IPS-20b (cell line): ENCODE data around the gene NLRP5.
"Not testable (repeated sequence)": the region's sequence is repeated elsewhere in the genome, so short reads cannot be mapped to it uniquely, and the experiment has no call there.

Experiments
- H3K27ac ChIP-seq: one replicate; pipeline ENCODE4 v1.5.1; 2013; ENCODE audit warnings: low read length
- H3K27me3 ChIP-seq: 2 replicates; pipeline ENCODE4 v1.6.1; 2013; ENCODE audit warnings: mild to moderate bottlenecking, low read length, inconsistent platforms; ENCODE audit not compliant: insufficient read depth
- H3K36me3 ChIP-seq: 2 replicates; pipeline ENCODE4 v1.6.1; 2013; ENCODE audit warnings: low read depth, mild to moderate bottlenecking, inconsistent platforms, low read length, moderate library complexity; ENCODE audit not compliant: insufficient read depth
- H3K4me1 ChIP-seq: 2 replicates; pipeline ENCODE4 v1.6.1; 2013; ENCODE audit warnings: mild to moderate bottlenecking, control low read depth, inconsistent platforms, low read length, moderate library complexity; ENCODE audit not compliant: insufficient read depth
- H3K4me3 ChIP-seq: 2 replicates; pipeline ENCODE4 v1.5.1; 2013; ENCODE audit warnings: mild to moderate bottlenecking, low read length, inconsistent platforms
- H3K9ac ChIP-seq: 2 replicates; pipeline ENCODE4 v1.6.1; 2013; ENCODE audit warnings: low read depth, mild to moderate bottlenecking, inconsistent platforms, low read length, moderate library complexity
- H3K9me3 ChIP-seq: 2 replicates; pipeline ENCODE4 v1.6.1; 2013; ENCODE audit warnings: mild to moderate bottlenecking, low read depth, low read length, inconsistent platforms; ENCODE audit not compliant: insufficient read depth

NLRP5 gene

GRCh38 chr19:55990831-55991230 lies 4.3 kb downstream of the NLRP5 start:
- Histone ChIP-seq H3K9ac (no peak overlapping the region), H3K9me3 (peaks cover 84% of the 10 kb centered on the region), H3K4me3 (no peak overlapping the region), H3K4me1 (no peaks in the 10 kb centered on the region), H3K27ac (no peak overlapping the region), H3K36me3 (no peaks in the 10 kb centered on the region), H3K27me3 (no peaks in the 10 kb centered on the region)

DNA sequence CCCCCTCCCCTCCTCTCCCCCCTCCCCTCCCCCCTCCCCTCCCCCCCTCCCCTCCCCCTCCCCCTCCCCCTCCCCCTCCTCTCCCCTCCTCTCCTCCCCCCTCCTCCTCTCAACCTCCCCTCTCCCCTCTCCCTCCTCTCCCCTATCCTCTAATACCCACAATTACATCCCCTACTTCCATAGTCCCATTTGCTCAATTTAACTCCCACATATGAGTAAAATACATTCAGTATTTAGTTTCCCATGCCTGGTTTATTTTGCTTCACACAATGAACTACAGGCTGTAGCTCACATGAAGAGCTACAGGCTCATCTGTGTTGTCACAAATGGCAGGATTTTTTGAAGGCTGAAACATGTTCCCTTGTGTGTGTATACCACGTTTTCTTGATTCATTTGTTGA lies 6.9 kb downstream of the NLRP5 start:
- Histone ChIP-seq H3K9me3 (peaks cover 82% of the 10 kb centered on the region), H3K27ac (no peak overlapping the region), H3K9ac (no peak overlapping the region), H3K27me3 (no peaks in the 10 kb centered on the region), H3K4me1 (no peaks in the 10 kb centered on the region), H3K36me3 (no peaks in the 10 kb centered on the region), H3K4me3 (no peak overlapping the region)

DNA sequence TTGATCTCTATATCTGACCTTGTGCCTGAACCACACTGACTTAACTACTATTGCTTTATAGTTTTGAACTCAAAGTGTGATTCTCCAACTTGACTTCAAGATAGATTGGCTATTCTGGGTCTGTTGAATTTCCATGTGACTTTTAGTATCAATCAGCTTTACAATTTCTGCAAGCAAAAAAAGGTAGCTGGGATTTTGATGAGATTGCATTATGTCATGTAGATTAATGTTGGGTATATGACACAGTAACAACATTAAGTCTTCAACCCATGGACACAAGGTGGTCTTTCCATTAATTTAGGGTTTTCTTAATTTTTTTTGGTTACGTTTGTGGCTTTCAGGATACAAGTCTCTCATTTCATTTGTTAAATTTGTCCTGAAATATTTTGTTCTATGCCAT lies 28.2 kb downstream of the NLRP5 start:
- Histone ChIP-seq H3K27me3 (no peaks in the 10 kb centered on the region), H3K4me1 (no peaks in the 10 kb centered on the region), H3K9ac (no peak overlapping the region), H3K9me3 (peaks cover 82% of the 10 kb centered on the region), H3K4me3 (no peak overlapping the region), H3K27ac (no peak overlapping the region), H3K36me3 (no peaks in the 10 kb centered on the region)

GRCh38 chr19:56015756-56016155 lies 29.2 kb downstream of the NLRP5 start:
- Histone ChIP-seq H3K27ac (no peak overlapping the region), H3K9me3 (peaks cover 74% of the 10 kb centered on the region), H3K36me3 (no peaks in the 10 kb centered on the region), H3K27me3 (no peaks in the 10 kb centered on the region), H3K4me3 (no peak overlapping the region), H3K9ac (no peak overlapping the region), H3K4me1 (no peaks in the 10 kb centered on the region)

GRCh38 chr19:56019325-56019724 lies 32.8 kb downstream of the NLRP5 start:
- not testable (repeated sequence) for H3K27me3 ChIP-seq, H3K27ac ChIP-seq, H3K4me3 ChIP-seq

GRCh38 chr19:56020355-56020975 lies 33.9 kb downstream of the NLRP5 start:
- H3K27ac ChIP-seq, H3K27me3 ChIP-seq, H3K36me3 ChIP-seq, H3K4me3 ChIP-seq, H3K9ac ChIP-seq, H3K4me1 ChIP-seq: not testable (repeated sequence)
- peaks cover 74% of the 10 kb centered on the region for H3K9me3 ChIP-seq

More at GRCh38 chr19:56019325-56019724, 32.8 kb downstream of the NLRP5 start:
- H3K4me1 ChIP-seq, H3K36me3 ChIP-seq, H3K9ac ChIP-seq: not testable (repeated sequence)
- H3K9me3 ChIP-seq, result peaks cover 76% of the 10 kb centered on the region

- no peaks in the 10 kb centered on the region for H3K4me1 ChIP-seq
- H3K27me3 ChIP-seq, result no peaks in the 10 kb centered on the region
- no peak overlapping the region for H3K9ac ChIP-seq
- H3K9me3 ChIP-seq, result peaks cover 89% of the 10 kb centered on the region
- H3K36me3 ChIP-seq, result no peaks in the 10 kb centered on the region
- H3K27ac ChIP-seq, result no peak overlapping the region
- H3K4me3 ChIP-seq, result no peak overlapping the region
Observed at GRCh38 chr19:56026769-56027168, 40.2 kb downstream of the NLRP5 start.

GRCh38 chr19:56053596-56053995 lies 67.0 kb downstream of the NLRP5 start:
- Histone ChIP-seq H3K4me1 (no peaks in the 10 kb centered on the region), H3K9me3 (peaks cover 70% of the 10 kb centered on the region), H3K4me3 (no peak overlapping the region), H3K27me3 (no peaks in the 10 kb centered on the region), H3K36me3 (no peaks in the 10 kb centered on the region), H3K9ac (no peak overlapping the region), H3K27ac (no peak overlapping the region)

- no peak overlapping the region for H3K9ac ChIP-seq
- H3K9me3 ChIP-seq, result peaks cover 27% of the 10 kb centered on the region
- H3K36me3 ChIP-seq, result no peaks in the 10 kb centered on the region
- no peaks in the 10 kb centered on the region for H3K27me3 ChIP-seq
- H3K4me1 ChIP-seq, result no peaks in the 10 kb centered on the region
- H3K27ac ChIP-seq, result no peak overlapping the region
- H3K4me3 ChIP-seq, result peak overlapping the region; percentile 24; the same call in 1 of the 2 replicates
Observed at GRCh38 chr19:56066152-56067023, 79.8 kb downstream of the NLRP5 start.

DNA sequence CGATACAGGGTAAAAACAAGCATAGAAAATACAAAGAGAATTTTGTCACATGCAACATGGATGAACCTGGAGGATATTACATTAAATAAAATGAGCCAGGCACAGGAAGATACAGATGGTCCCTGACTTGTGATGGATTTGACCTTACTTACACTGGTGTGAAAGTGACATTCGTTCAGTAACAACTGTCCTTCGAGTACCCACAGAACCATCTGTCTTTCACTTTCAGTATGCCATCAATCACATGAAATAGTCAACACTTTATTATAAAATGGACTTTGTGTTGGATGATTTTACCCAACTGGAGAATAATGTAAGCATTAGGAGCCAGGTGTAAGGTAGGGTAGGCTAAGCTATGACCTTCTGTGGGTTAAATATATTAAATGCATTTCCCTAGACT lies 83.1 kb downstream of the NLRP5 start:
- Histone ChIP-seq H3K9ac (no peak overlapping the region), H3K4me3 (no peak overlapping the region), H3K4me1 (no peaks in the 10 kb centered on the region), H3K36me3 (no peaks in the 10 kb centered on the region), H3K27me3 (no peaks in the 10 kb centered on the region), H3K9me3 (peaks cover 2% of the 10 kb centered on the region; the same call in 1 of the 2 replicates), H3K27ac (no peak overlapping the region)

DNA sequence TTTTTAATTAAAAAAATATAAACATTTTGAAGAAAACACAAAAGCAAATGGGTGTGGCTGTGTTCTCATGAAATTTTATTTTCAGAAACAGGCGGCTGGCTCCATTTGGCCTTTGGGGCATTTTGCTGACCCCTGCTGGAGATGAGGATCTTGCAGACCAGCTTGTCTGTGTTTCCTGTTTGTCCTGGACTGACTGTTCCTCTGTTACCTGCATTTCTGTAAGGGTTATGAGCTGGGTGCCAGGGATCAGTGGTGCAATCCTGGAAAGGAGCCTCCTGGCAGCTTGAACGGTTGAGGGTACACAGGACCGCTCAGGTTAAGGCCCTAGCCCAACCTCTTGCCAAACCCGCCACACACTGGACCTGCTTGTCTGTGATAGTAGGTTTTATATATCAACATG lies 84.6 kb downstream of the NLRP5 start:
- Histone ChIP-seq H3K36me3 (no peaks in the 10 kb centered on the region), H3K4me3 (no peak overlapping the region), H3K4me1 (no peaks in the 10 kb centered on the region), H3K9ac (no peak overlapping the region), H3K9me3 (no peaks in the 10 kb centered on the region), H3K27ac (no peak overlapping the region), H3K27me3 (no peaks in the 10 kb centered on the region)

DNA sequence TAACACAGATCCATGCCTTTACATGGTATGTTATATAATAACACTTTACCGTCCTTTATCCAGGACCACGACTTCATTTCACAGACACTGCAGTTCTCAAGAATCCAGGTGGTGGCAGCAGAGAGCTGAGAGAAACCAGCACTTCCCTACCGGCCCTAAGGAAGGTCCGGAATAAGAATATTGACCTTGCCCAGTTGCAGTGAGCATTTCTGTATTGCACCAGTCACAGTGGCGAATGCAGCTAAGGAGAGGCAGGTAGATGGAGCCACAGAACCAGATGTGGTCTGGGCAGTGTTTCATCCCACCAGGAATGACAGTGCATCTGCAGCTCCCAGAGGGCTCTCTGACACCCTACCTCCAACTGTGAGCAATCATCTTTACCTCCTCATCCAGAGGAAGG lies 89.9 kb downstream of the NLRP5 start:
- Histone ChIP-seq H3K36me3 (no peaks in the 10 kb centered on the region), H3K27me3 (peaks cover 9% of the 10 kb centered on the region), H3K4me1 (no peaks in the 10 kb centered on the region; the same call in 1 of the 2 replicates), H3K4me3 (no peak overlapping the region), H3K27ac (no peak overlapping the region), H3K9me3 (no peaks in the 10 kb centered on the region), H3K9ac (no peak overlapping the region)
